ENCODE results near the gene TDRD7.
"Not testable (repeated sequence)": the region's sequence is repeated elsewhere in the genome, so short reads cannot be mapped to it uniquely, and the experiment has no call there.

TDRD7 gene

DNA sequence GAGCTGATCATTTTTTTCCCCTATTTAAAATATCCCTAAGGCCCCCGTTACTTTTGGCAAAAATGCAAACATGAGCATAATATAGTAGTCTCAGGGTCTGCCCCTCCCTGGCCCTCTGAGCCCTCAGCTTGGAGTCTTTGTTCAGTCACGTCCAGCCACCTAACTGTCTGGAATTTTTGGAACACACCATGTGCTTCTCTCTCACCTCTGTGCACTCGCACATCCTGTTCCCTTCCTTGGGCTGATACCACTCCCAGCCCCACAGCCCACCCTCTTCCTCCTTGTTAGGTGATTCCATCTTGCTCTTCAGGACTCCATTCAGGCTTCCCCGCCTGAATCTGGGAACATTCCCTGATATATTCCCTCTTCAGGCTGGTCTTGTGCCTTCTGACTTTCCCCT, 16.0 kb downstream of the TDRD7 start:
- no peak for DNase-seq (ENCODE audit: low read depth in 2 of 2)

DNA sequence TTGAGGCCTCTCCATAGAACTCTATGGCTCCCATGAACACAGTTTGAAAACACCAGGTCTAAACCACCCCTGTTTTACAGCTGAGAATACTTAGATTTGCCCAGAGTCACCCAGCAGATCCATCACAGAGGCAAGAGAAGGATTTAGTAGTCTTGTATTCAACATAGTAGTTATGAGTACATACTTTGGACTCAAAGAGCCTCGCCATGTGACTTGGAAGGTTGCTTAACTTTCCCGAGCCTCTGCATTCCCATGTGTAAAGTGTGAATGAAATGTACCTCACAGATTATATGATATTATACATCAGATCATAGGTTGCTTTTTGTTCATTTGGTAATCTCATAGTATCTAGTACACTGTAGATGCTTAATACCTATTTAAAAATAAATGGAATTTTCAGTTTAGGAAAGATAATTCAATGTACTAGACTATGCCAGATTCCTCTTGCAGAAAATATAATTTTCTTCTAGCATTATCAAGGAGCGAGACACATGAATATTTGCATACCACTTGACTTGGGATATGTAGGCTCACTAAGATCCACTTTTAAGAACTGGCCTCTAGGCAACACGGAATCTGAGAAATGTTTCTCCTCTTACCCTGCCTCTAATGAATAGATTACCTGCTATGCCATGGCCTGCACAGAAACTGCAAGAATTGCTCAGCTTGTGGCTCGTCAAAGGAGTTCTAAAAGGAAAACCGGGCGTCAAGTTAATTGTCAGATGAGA, 18.6 kb downstream of the TDRD7 start:
- no peak for DNase-seq (ENCODE audit: low read depth in 2 of 2)

- no peak for DNase-seq (ENCODE audit: low read depth in 2 of 2)
Measured at GRCh38 chr9:97431044-97431441, 19.1 kb downstream of the TDRD7 start.

GRCh38 chr9:97431549-97432143, 19.8 kb downstream of the TDRD7 start:
- no peak for DNase-seq (ENCODE audit: low read depth in 2 of 2)

DNA sequence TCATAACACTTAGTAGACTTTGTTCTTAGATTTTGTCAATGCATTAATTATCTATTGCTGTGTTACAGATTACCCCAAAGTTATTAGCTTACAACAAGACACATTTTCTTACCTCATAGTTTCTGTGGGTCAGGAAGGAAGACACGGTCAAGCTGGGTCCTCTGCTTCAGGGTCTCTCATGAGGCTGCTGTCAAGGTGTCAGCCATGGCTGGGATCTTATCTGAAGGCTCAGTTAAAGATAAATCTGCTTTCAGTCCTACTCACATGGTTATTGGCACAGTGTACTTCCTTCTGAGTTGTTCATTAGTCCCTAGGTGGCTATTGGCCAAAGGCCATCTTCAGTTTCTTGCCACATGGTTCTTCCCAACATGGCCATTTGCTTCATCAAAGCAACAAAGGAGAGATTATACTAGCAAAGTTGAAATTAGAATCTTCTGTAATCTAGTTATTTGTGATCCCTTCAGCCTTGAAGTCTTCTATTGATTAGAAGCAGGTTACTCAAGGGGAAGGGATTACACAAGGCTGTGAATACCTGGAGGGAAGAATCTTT, 25.2 kb downstream of the TDRD7 start:
- no peak for DNase-seq (ENCODE audit: low read depth in 2 of 2)

DNA sequence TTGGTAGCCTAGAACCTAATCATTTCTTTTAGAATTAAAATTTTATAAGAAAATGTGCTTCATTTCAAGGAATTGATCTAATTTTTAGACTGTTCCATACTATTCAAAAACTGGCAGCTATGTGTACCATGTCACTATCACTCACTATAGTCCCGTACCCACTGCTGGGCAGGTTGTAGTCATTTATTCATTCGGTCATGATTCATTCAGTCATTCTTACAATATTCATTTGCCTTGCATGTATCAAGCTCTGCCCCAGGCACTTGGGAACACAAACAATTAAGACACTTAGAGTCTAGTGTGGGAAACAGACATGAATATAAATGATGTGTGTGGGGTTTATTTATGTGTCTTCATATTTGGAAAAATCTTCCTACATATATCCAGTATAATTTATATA, 26.4 kb downstream of the TDRD7 start:
- DNase-seq (ENCODE audit: low read depth in 2 of 2): no peak

GRCh38 chr9:97438666-97439065, 26.8 kb downstream of the TDRD7 start:
- DNase-seq (ENCODE audit: low read depth in 2 of 2): no peak

DNA sequence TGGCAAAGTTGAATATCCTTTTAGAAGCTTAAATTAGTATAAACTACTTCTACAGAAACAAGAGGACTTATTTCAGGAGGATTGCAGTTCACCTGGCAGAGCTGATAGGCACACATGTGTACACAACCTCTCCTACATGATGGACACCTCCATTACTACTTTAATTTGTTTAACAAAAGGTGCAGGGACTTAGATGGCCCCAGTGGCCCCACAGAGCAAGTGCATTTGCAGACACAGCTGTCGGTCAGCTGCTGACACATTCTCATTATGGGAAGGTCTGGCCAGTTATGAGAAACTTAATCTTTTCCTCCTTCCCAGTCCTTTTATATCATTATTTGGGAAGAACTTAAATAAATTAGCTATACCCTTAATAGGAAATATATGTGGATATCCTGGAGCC, 28.3 kb downstream of the TDRD7 start:
- DNase-seq (ENCODE audit: low read depth in 2 of 2): no peak

DNA sequence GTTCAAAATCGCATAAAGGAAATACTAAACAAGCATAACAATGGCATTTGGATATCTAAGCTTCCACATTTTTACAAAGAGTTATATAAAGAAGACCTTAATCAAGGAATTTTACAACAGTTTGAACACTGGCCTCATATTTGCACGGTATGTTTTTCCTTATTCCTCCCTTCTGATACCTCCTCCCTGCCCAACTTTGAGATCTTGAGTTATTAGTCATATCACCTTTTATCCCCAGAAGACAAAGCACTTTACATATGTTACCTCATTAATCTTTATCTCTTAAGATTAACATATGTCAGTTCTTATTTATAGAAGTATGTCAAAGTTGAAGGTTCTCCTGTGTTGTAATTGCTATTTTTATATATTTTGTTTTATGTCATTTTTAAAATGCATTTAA, 29.8 kb downstream of the TDRD7 start:
- DNase-seq (ENCODE audit: low read depth in 2 of 2): no peak

DNA sequence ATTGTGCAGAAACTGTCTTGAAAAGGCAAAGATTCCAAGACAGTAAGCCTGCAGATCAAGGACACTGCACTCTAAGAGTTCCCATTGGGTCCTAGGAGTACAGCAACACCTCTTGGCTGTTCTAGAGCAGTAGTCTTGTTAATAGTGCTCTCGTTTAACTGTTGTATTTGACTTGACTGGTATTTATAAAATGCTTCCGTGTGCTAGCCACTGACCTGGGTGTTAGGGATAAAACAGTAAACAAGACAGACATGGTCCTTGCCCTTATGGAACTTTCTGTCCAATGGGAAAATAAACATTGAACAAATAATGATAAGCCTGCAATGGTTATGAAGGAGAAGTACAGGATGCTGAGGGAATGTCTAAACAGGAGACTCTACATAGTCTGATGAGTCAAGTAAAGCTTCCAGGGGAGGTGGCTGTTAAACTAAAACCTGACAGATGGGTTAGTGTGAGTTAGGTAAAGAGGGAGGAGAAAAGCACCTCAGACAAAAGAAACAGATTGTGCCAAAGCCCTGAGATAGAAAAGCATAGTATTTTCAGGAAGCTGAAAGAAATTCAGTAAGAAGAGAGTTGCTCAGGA, 33.3 kb downstream of the TDRD7 start:
- no peak for DNase-seq (ENCODE audit: low read depth in 2 of 2)

- no peak for DNase-seq (ENCODE audit: low read depth in 2 of 2)
Measured at GRCh38 chr9:97447001-97447400, 35.1 kb downstream of the TDRD7 start.

DNA sequence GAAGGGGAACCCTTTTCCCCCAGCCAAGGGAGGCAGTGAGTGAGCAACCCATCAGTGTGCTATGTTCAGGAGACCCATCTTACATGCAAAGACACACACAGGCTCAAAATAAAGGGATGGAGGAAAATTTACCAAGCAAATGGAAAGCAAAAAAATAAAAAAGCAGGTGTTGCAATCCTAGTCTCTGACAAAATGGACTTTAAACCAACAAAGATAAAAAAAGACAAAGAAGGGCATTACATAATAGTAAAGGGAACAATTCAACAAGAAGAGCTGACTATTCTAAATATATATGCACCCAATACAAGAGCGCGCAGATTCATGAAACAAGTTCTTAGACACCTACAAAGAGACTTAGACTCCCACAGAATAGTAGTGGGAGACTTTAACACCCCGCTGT, 41.7 kb downstream of the TDRD7 start:
- DNase-seq (ENCODE audit: low read depth in 2 of 2): not testable (repeated sequence)

- not testable (repeated sequence) for DNase-seq (ENCODE audit: low read depth in 2 of 2)
Measured at GRCh38 chr9:97456841-97457240, 44.9 kb downstream of the TDRD7 start.

DNA sequence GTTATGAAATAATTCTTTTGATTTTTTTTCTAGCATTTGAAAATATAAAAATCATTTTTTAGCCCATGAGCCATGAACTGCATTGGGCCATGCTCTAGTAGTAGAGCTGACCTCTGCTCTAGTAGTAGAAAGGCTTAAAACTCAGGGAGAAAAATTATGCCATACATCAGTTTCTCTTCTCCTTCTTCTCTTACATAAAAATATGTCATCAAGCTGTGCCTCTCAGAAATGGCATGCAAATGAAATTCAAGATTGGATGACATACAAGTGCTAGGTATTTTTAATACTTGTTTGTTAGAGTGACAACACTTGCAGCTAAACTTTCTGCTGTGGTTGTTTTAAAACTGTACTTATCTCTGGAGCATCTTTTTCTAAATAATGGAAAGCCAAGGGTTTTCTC, 47.4 kb downstream of the TDRD7 start:
- DNase-seq (ENCODE audit: low read depth in 2 of 2): no peak

DNA sequence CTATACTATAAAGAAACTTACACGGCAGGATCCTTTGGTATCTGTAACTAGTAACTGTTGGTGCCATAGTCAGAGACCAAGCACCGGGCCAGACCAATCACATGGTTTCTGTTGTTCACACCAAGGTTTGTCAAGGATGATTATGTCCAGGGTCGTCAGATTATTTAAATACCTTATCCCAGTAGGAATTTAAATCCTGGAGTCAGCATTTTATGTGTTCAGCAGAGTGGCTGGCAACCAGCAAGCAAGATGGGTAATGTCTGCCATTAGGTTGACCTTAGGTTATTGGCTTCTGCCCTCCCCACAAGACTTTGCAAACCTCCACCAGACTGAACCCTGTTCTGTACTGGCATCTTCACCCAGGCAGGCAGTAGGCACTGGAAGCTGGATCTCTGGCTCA, 50.3 kb downstream of the TDRD7 start:
- DNase-seq (ENCODE audit: low read depth in 2 of 2): no peak

- no peak for DNase-seq (ENCODE audit: low read depth in 2 of 2)
Measured at GRCh38 chr9:97462914-97463313, 51.0 kb downstream of the TDRD7 start.

- peak; percentile 3 to 14 for DNase-seq (ENCODE audit: low read depth in 2 of 2)
Measured at GRCh38 chr9:97468658-97469448, 57.0 kb downstream of the TDRD7 start.

GRCh38 chr9:97470076-97470475, 58.2 kb downstream of the TDRD7 start:
- DNase-seq (ENCODE audit: low read depth in 2 of 2): no peak

DNA sequence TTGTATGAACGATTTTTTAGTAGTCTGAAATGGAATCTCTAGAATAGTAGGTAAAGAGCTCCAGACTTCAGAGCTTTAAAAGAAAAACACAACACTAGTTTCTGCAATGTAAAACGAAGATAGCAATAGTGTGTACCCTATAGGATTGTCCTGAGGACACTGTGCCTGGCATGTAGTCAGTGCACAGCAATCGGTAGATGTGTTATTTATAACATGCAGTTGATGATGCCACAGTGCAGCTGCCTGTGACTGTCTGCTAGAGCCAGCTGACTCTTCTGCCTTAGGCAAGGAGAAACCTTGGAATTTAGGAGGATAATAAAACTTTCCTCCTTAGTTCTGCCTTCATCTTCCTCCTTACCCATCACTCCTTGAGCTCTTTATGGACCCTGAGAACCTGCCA, 61.8 kb downstream of the TDRD7 start:
- DNase-seq (ENCODE audit: low read depth in 2 of 2): no peak

- DNase-seq (ENCODE audit: low read depth in 2 of 2): no peak
Measured at GRCh38 chr9:97474372-97474925, 62.6 kb downstream of the TDRD7 start.

DNA sequence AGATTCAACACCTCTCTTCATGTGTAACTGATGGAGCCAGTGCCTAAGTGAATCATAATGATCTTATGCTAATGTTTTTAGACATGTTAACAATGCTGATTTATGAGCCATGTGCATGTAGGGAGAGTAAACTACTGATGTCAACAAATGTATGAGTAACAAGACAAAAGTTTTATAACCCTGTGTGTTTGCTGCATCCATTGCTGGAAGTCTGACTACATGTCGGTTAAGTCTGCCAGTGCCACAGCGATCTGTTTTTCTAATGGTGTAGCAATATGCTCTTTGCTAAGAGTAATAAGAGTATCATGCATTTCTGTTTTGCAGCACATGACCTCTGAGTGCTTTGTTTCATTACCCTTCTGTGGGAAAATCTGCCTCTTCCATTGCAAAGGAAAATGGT, 63.2 kb downstream of the TDRD7 start:
- DNase-seq (ENCODE audit: low read depth in 2 of 2): no peak

All from stimulated activated CD4-positive, alpha-beta T cell treated with anti-CD3 and anti-CD28 coated beads, Interleukin-15, amount 100 ng/mL, for 48 hours (primary cell).